ENCODE data around the gene EMB. TPM values are rescaled to one million over a fixed set of nuclear protein-coding genes. Genes with fewer than 3 reads are reported as not detected.

EMB gene
- total RNA-seq, 1 experiment from 2014 or later, result 376 TPM

Other genes with a start within 250 kb of the EMB start
- gene PARP8, start 225.3 kb upstream of the EMB start, total RNA-seq (2014; rRNA removed; shearing (Covaris generic); ENCODE audit: low replicate concordance), result 22.0 and 31.5 TPM in 2 replicates

Data from Karpas-422 (cell line).